ENCODE measurements around the gene RABGAP1L. TPM values are rescaled to one million over a fixed set of nuclear protein-coding genes. Genes with fewer than 3 reads are reported as not detected.

RABGAP1L gene
- total RNA-seq, 1 donor = 29.8 TPM

GRCh38 chr1:174990382-174990999 is 831.2 kb downstream of the RABGAP1L start:
- peak overlapping the region; percentile 70 for H3K4me3 ChIP-seq (ENCODE audit: low read depth, low read length)
- TF ChIP-seq CTCF (IDR thresholded peaks at IDR 0.05; ENCODE audit: insufficient read depth, low read depth, low read length) = no peak
- DNase-seq (ENCODE audit: low read depth) = peak; percentile 86

DNA sequence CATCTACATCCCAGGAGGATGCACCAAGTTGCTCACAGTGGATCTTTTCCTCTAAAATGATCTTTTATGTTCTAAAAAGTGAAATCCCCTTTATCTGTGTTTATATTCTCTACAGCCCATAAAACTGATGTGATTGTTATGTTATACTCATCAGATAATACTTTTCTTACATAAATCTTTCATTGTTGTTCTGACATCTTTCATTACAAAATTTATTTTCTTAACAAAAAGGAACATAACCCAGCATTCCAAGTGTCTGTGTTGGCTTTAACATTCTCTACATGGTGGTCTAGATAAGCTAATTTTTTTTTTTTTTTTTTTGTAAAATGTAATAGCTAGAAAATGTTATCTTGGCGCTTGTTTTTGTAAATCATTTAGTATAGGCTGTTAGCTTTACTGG is 832.2 kb downstream of the RABGAP1L start:
- DNase-seq (ENCODE audit: low read depth) = no peak

DNA sequence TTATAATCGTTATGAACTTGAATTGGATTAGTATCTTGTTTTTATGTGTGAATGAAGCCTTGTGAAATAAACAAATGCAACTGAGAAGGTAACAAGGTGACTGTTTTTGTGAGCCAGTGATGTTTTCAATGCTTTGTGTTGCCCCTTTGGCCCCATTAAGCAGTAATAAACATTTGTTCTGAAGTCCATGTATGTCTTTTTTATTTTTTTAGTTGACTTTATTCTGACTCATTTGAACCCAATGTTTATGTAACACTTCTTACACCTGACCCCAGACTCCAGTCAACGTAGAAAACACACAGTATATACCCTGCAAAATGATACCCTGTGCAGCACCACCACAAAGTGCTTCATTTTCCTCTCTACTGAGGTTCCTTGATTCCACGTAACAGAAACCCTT is 835.8 kb downstream of the RABGAP1L start:
- no peak overlapping the region for H3K4me3 ChIP-seq (ENCODE audit: low read depth, low read length)
- TF ChIP-seq CTCF (IDR thresholded peaks at IDR 0.05; ENCODE audit: insufficient read depth, low read depth, low read length) = no peak

More for the DNA sequence above, 832.2 kb downstream of the RABGAP1L start:
- H3K4me3 ChIP-seq (ENCODE audit: low read depth, low read length) = no peak overlapping the region
- no peak for TF ChIP-seq CTCF (IDR thresholded peaks at IDR 0.05; ENCODE audit: insufficient read depth, low read depth, low read length)

GRCh38 chr1:174995916-174996315 is 836.6 kb downstream of the RABGAP1L start:
- no peak for TF ChIP-seq CTCF (IDR thresholded peaks at IDR 0.05; ENCODE audit: insufficient read depth, low read depth, low read length)
- H3K4me3 ChIP-seq (ENCODE audit: low read depth, low read length) = no peak overlapping the region
- peak; percentile 63 for DNase-seq (ENCODE audit: low read depth)

More for the DNA sequence above, 835.8 kb downstream of the RABGAP1L start:
- DNase-seq (ENCODE audit: low read depth) = peak; percentile 12

GRCh38 chr1:174996476-174996875 is 837.2 kb downstream of the RABGAP1L start:
- TF ChIP-seq CTCF (IDR thresholded peaks at IDR 0.05; ENCODE audit: insufficient read depth, low read depth, low read length) = no peak
- DNase-seq (ENCODE audit: low read depth) = peak; percentile 52
- no peak overlapping the region for H3K4me3 ChIP-seq (ENCODE audit: low read depth, low read length)

DNA sequence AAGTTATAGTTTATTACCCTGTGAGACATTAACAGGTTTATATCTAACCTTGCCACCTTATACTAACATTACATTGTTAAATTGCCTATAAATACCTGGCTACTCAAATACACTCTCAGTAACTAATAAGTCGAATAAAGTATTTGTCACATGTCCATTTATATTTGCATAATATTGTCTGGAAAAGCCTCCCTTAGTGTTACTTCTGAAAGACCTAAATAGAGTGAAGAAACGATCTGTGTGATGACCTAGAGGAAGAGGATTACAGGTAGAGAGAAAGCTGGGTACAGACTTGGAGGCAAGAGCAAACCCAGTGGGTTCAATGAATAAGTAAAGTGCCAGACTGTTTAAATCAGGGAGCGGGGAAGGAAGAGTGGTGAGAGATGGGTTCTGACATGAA is 837.7 kb downstream of the RABGAP1L start:
- DNase-seq (ENCODE audit: low read depth) = no peak
- TF ChIP-seq CTCF (IDR thresholded peaks at IDR 0.05; ENCODE audit: insufficient read depth, low read depth, low read length) = no peak
- no peak overlapping the region for H3K4me3 ChIP-seq (ENCODE audit: low read depth, low read length)
